ENCODE results near the gene TSPEAR.
A peak's percentile ranks its signal among the peaks of the same experiment; 100 is the strongest.

The TSPEAR gene

GRCh38 chr21:44515359-44516165 lies 195.8 kb downstream of the TSPEAR start:
- DNase-seq (ENCODE audit: low read depth in 2 of 2) = no peak

- DNase-seq (ENCODE audit: low read depth in 2 of 2) = no peak
Measured at GRCh38 chr21:44514746-44515358, 196.5 kb downstream of the TSPEAR start.

- DNase-seq (ENCODE audit: low read depth in 2 of 2) = no peak
Measured at GRCh38 chr21:44514218-44514520, 197.2 kb downstream of the TSPEAR start.

- no peak for DNase-seq (ENCODE audit: low read depth in 2 of 2)
Measured at GRCh38 chr21:44513389-44514217, 197.8 kb downstream of the TSPEAR start.

GRCh38 chr21:44512496-44513388 lies 198.6 kb downstream of the TSPEAR start:
- DNase-seq (ENCODE audit: low read depth in 2 of 2) = no peak

- no peak for DNase-seq (ENCODE audit: low read depth in 2 of 2)
Measured at GRCh38 chr21:44511938-44512275, 199.5 kb downstream of the TSPEAR start.

GRCh38 chr21:44511219-44511937 lies 200.0 kb downstream of the TSPEAR start:
- no peak for DNase-seq (ENCODE audit: low read depth in 2 of 2)

GRCh38 chr21:44510508-44511218 lies 200.7 kb downstream of the TSPEAR start:
- peak; percentile 52 to 67 for DNase-seq (ENCODE audit: low read depth in 2 of 2)

GRCh38 chr21:44510109-44510507 lies 201.3 kb downstream of the TSPEAR start:
- DNase-seq (ENCODE audit: low read depth in 2 of 2) = no peak

- DNase-seq (ENCODE audit: low read depth in 2 of 2) = no peak
Measured at GRCh38 chr21:44509539-44509938, 201.8 kb downstream of the TSPEAR start.

GRCh38 chr21:44508711-44509445 lies 202.5 kb downstream of the TSPEAR start:
- DNase-seq (ENCODE audit: low read depth in 2 of 2) = no peak

GRCh38 chr21:44508426-44508710 lies 203.0 kb downstream of the TSPEAR start:
- DNase-seq (ENCODE audit: low read depth in 2 of 2) = no peak

GRCh38 chr21:44507673-44508425 lies 203.5 kb downstream of the TSPEAR start:
- DNase-seq (ENCODE audit: low read depth in 2 of 2) = no peak

GRCh38 chr21:44506279-44507255 lies 204.8 kb downstream of the TSPEAR start:
- no peak for DNase-seq (ENCODE audit: low read depth in 2 of 2)

- DNase-seq (ENCODE audit: low read depth in 2 of 2) = no peak
Measured at GRCh38 chr21:44505673-44506278, 205.6 kb downstream of the TSPEAR start.

- no peak for DNase-seq (ENCODE audit: low read depth in 2 of 2)
Measured at GRCh38 chr21:44503901-44504399, 207.4 kb downstream of the TSPEAR start.
